K562 (cell line): ENCODE data around the gene HAT1. TPM values are rescaled to one million over a fixed set of nuclear protein-coding genes. Genes with fewer than 3 reads are reported as not detected.
A peak's percentile ranks its signal among the peaks of the same experiment; 100 is the strongest.

ENCODE experiments used
- ATAC-seq: fragments of 200-7000 bp; cut with Tn5 transposase; 3 replicates; pipeline ENCODE4 v1.9.1; 2020; ENCODE audit warnings: moderate library complexity
- BruUV-seq: library from RNA; stranded (reverse); fragments of 400-500 nt; replicated peaks from 2 replicates; lab custom pipeline; 2021; lab: Mats Ljungman, UMichigan
- CTCF ChIA-PET: fragments of 300-600 bp; formaldehyde crosslinking; extraction: SDS; loops from one replicate; lab custom pipeline; 2021; ENCODE audit warnings: low intra/inter-chr PET ratio; lab: Yijun Ruan, JAX
- POLR2A ChIA-PET: fragments of 300-600, 350-650 bp; sonication (Branson Sonifier 250); formaldehyde crosslinking; extraction: SDS; loops from one replicate; lab custom pipeline; 2021; ENCODE audit warnings: antibody characterized with exemption, inconsistent platforms; lab: Yijun Ruan, JAX
- DNase-seq, 4 experiments: peaks; one replicate each; pipeline versions ENCODE4 v3.0.0 to v3.0.0-alpha.2; 2011 to 2018; ENCODE audit warnings: low spot score in 3 of 4, mixed read lengths in 3 of 4; ENCODE audit errors: extremely low read depth in 1 of 4
- FAIRE-seq: peaks from 2 replicates; lab custom pipeline; 2011; peaks lifted over from hg19 to GRCh38; lab: Jason Lieb, UNC
- H2AFZ ChIP-seq: 2 replicates; pipeline ENCODE4 v1.6.0; 2011; ENCODE audit warnings: low read depth, low read length, control low read depth, inconsistent platforms
- H3K27ac ChIP-seq: fragments of 200-600 bp; 3 replicates; pipeline ENCODE4 v1.8.0; 2011; ENCODE audit warnings: low read depth, mild to moderate bottlenecking, control low read depth, inconsistent platforms, low read length, moderate library complexity, mixed read lengths; ENCODE audit errors: extremely low read depth
- H3K27me3 ChIP-seq, 2 experiments: fragments of 300-600 bp in 1 of 2; 2 replicates in 1 of 2; 3 replicates in 1 of 2; pipeline versions ENCODE4 v1.6.0 to v1.8.0; 2011; ENCODE audit warnings: inconsistent platforms in 2 of 2, low read length in 2 of 2, mild to moderate bottlenecking in 1 of 2, mixed read lengths in 1 of 2, moderate library complexity in 1 of 2; ENCODE audit not compliant: control insufficient read depth in 2 of 2, insufficient read depth in 2 of 2
- H3K36me3 ChIP-seq: fragments of 300-600 bp; 3 replicates; pipeline ENCODE4 v1.8.0; 2011; ENCODE audit warnings: mild to moderate bottlenecking, low read length, inconsistent platforms; ENCODE audit not compliant: control insufficient read depth, insufficient read depth
- H3K4me1 ChIP-seq, 2 experiments: fragments of 200-600 bp in 1 of 2; replicated peaks in 1 of 2; 2 replicates in 1 of 2; 3 replicates in 1 of 2; pipeline versions ENCODE4 v1.5.1 to v1.8.0; 2011; ENCODE audit warnings: inconsistent platforms in 2 of 2, low read length in 2 of 2, mild to moderate bottlenecking in 1 of 2, mixed read lengths in 1 of 2, moderate library complexity in 1 of 2; ENCODE audit not compliant: control insufficient read depth in 2 of 2, insufficient read depth in 2 of 2
- H3K4me2 ChIP-seq: 2 replicates; pipeline ENCODE4 v1.6.1; 2011; ENCODE audit warnings: low read length, control low read depth, inconsistent platforms, mixed read lengths; ENCODE audit not compliant: insufficient read depth
- H3K4me3 ChIP-seq: fragments of 200-600 bp; sonication (generic), shearing (Covaris generic); 2 replicates; pipeline ENCODE4 v1.5.1; 2016; ENCODE audit warnings: control low read depth, inconsistent platforms
- H3K79me2 ChIP-seq: fragments of 200-600 bp; 3 replicates; pipeline ENCODE4 v1.8.0; 2011; ENCODE audit warnings: low read length, inconsistent platforms; ENCODE audit not compliant: control insufficient read depth, insufficient read depth
- H3K9ac ChIP-seq, 2 experiments: 2 replicates each; pipeline versions ENCODE4 v1.6.0 to v1.6.1; 2011; ENCODE audit warnings: low read depth in 2 of 2, low read length in 2 of 2, control low read depth in 1 of 2, inconsistent platforms in 1 of 2, mild to moderate bottlenecking in 1 of 2, mixed read lengths in 1 of 2; ENCODE audit not compliant: insufficient read depth in 1 of 2
- H3K9me1 ChIP-seq: one replicate; pipeline ENCODE4 v1.6.0; 2011; ENCODE audit warnings: inconsistent platforms, mild to moderate bottlenecking, low read length, moderate library complexity; ENCODE audit not compliant: control insufficient read depth, insufficient read depth
- H3K9me3 ChIP-seq: replicated peaks from 2 replicates; pipeline ENCODE4 v1.5.1; 2011; ENCODE audit warnings: low read depth, low read length, inconsistent platforms; ENCODE audit not compliant: control insufficient read depth, insufficient read depth
- H4K20me1 ChIP-seq: replicated peaks from 2 replicates; pipeline ENCODE4 v1.6.1; 2011; ENCODE audit warnings: low read length, inconsistent platforms, mixed read lengths; ENCODE audit not compliant: control insufficient read depth, insufficient read depth
- ARID1B ChIP-seq: fragments of 450-650 bp; IDR thresholded peaks from 2 replicates; pipeline ENCODE4 v1.6.1; 2016; ENCODE audit warnings: antibody characterized with exemption, mild to moderate bottlenecking, inconsistent platforms
- CSDE1 ChIP-seq, 2 experiments: fragments of 450-650 bp; IDR thresholded peaks; 2 replicates each; pipeline ENCODE4 v1.6.1; 2016; ENCODE audit warnings: mild to moderate bottlenecking in 1 of 2
- DACH1 ChIP-seq: fragments of 450-650 bp; IDR thresholded peaks from 2 replicates; pipeline ENCODE4 v1.6.1; 2018; ENCODE audit not compliant: partially characterized antibody
- ESRRA ChIP-seq: fragments of 450-650 bp; IDR thresholded peaks from 2 replicates; pipeline ENCODE4 v1.6.1; 2014; ENCODE audit warnings: low read depth, mild to moderate bottlenecking, moderate library complexity, borderline replicate concordance
- FOXJ2 ChIP-seq: fragments of 200-800 bp; sonication (Bioruptor generic); IDR thresholded peaks from 2 replicates; pipeline ENCODE4 v1.6.1; 2016; ENCODE audit warnings: missing genetic modification characterization, missing compliant biosample characterization
- GATAD2B ChIP-seq: fragments of 450-650 bp; IDR thresholded peaks from 2 replicates; pipeline ENCODE4 v1.6.1; 2017; ENCODE audit warnings: mild to moderate bottlenecking, borderline replicate concordance
- KDM4B ChIP-seq, 2 experiments: fragments of 450-650 bp in 1 of 2; sonication (generic) in 1 of 2; IDR thresholded peaks; 2 replicates each; pipeline ENCODE4 v1.6.1; 2016 to 2017; ENCODE audit warnings: borderline replicate concordance in 2 of 2, antibody characterized with exemption in 1 of 2, low read depth in 1 of 2, mild to moderate bottlenecking in 1 of 2
- POLR2A ChIP-seq: fragments of 450-650 bp; conservative IDR thresholded peaks from 2 replicates; pipeline ENCODE4 v1.6.1; 2016
- RBFOX2 ChIP-seq: fragments of 200-400 bp; formaldehyde crosslinking; IDR thresholded peaks from 2 replicates; pipeline ENCODE4 v1.6.1; 2017; ENCODE audit warnings: low read depth, mild to moderate bottlenecking, low read length, moderate library complexity
- RFX1 ChIP-seq: fragments of 450-650 bp; IDR thresholded peaks from 2 replicates; pipeline ENCODE4 v1.6.1; 2016; ENCODE audit warnings: mild to moderate bottlenecking, moderate library complexity
- SETDB1 ChIP-seq: IDR thresholded peaks from one replicate; pipeline ENCODE4 v1.6.1; 2012; ENCODE audit warnings: low read length, control low read depth, inconsistent platforms
- SMARCA5 ChIP-seq: fragments of 450-650 bp; IDR thresholded peaks from 2 replicates; pipeline ENCODE4 v1.6.1; 2016
- TEAD2 ChIP-seq: fragments of 450-650 bp; IDR thresholded peaks from 2 replicates; pipeline ENCODE4 v1.6.1; 2016; ENCODE audit warnings: missing genetic modification characterization, control low read depth, missing compliant biosample characterization
- TEAD4 ChIP-seq, 2 experiments: sonication (generic) in 1 of 2; formaldehyde crosslinking in 1 of 2; IDR thresholded peaks; 2 replicates each; pipeline versions ENCODE4 v1.6.1 to v1.8.0; 2012 to 2022; ENCODE audit warnings: borderline replicate concordance in 1 of 2, inconsistent platforms in 1 of 2, low read length in 1 of 2, mild to moderate bottlenecking in 1 of 2, missing genetic modification reagents in 1 of 2
- ZBTB33 ChIP-seq: sonication (generic); formaldehyde crosslinking; IDR thresholded peaks from 2 replicates; pipeline ENCODE4 v1.8.1; 2023; ENCODE audit warnings: mild to moderate bottlenecking, missing genetic modification reagents
- ZNF592 ChIP-seq: fragments of 450-650 bp; IDR thresholded peaks from 2 replicates; pipeline ENCODE4 v1.6.1; 2017; ENCODE audit warnings: antibody characterized with exemption, mild to moderate bottlenecking
- WGBS: fragments of 100-300 bp; shearing (Covaris generic); methylation state at CpG from one replicate; pipeline ENCODE4 v1.1.6; 2016; ENCODE audit warnings: low coverage, mixed read lengths; ENCODE audit not compliant: insufficient coverage; ENCODE audit errors: missing lambda C conversion rate; 5-methylcytosine and 5-hydroxymethylcytosine counted together
- in situ Hi-C: fragments of 300-500 bp; cut with MboI; formaldehyde crosslinking; loops from 4 replicates; pipeline ENCODE4 v1.15.0; 2018; ENCODE audit warnings: inconsistent platforms, mixed read lengths
- intact Hi-C: fragments of 100-400 bp; cut with micrococcal nuclease; formaldehyde crosslinking; loops from 2 replicates; pipeline ENCODE4 v1.14.2; 2022
- polyA plus RNA-seq, 8 experiments: library from polyadenylated mRNA; depleted of rRNA in 4 of 8; stranded (reverse) in 5 of 8; unstranded in 3 of 8; fragments of >200 nt; fragmentation: Nextera tagmentation in 2 of 8; fragmentation: Illumina TruSeq in 1 of 8; extraction: Ambion mirVana in 2 of 8; extraction: Trizol in 1 of 8; gene quantifications; 2 replicates each; pipeline versions ENCODE4 v1.2.1 to v1.2.3, GENCODE V29; 2011 to 2014; ENCODE audit warnings: inconsistent platforms in 1 of 8, missing spikeins in 1 of 8
- total RNA-seq, 7 experiments: library from RNA; depleted of rRNA in 6 of 7; stranded (reverse); fragments of >200 nt in 6 of 7; fragmentation: Illumina TruSeq in 2 of 7; extraction: Trizol in 2 of 7; gene quantifications; 2 replicates each; pipeline versions ENCODE4 v1.2.1 to v1.2.3, GENCODE V29; 2011 to 2021; ENCODE audit warnings: low replicate concordance in 1 of 7

The HAT1 gene
- total and polyA plus RNA-seq, 9 of the 15 experiments (the other 6 are each of a cell fraction or from before 2014, with no cell fraction given) = 125 to 384 (median 244) TPM

DNA sequence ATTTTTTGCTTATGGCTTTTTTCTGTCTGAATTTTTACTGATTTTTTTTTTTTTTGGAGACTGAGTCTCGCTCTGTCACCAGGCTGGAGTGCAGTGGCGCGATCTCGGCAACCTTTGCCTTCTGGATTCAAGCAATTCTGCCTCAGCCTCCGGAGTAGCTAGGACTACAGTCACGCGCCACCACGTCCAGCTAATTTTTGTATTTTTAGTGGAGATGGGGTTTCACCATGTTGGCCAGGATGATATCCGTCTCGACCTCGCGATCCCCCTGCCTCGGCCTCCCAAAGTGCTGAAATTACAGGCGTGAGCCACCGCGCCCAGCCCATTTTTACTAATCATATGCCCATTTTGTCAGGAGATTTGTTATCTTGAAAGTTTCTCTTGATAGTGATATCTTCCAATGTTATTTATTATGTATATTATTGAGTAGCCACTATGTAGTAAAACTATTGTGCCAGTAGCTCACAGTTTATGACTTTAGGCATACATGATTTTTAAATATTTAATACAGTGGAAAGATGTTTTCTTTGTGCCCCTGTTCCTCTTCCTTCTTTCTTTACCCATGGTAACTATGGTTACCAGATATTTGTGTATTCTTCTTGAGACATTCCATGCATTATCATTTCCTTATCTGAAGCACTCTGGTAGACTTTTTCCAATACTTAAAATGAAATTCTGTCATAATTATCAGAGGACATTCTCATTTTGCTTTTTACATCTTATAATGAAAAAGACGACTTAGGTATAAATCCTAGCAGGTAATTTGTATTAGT, 2.1 kb downstream of the HAT1 start:
- 63% methylated on average over 17 of the region's 17 CpGs for WGBS
- TF ChIP-seq ZNF592 (peak; percentile 31; the same call in 1 of the 2 replicates), ZBTB33 (CRISPR knock-in tag) (peak; percentile 65), DACH1 (no peak), ESRRA (no peak), ARID1B (0 out of 2 replicates have a peak, but pooled peaks have one; percentile 11), GATAD2B (0 out of 2 replicates have a peak, but pooled peaks have one; percentile 32), SMARCA5 (0 out of 2 replicates have a peak, but pooled peaks have one; percentile 36), FOXJ2 (tag) (peak; percentile 92), SETDB1 (no peak), RBFOX2 (peak; percentile 62), KDM4B (IDR thresholded peaks at IDR 0.05; ENCODE audit: borderline replicate concordance in 2 of 2, low read depth in 1 of 2) (0 out of 4 replicates have a peak, but pooled peaks of 1 of the 2 experiments have one; percentile 54), CSDE1 (IDR thresholded peaks at IDR 0.05) (peak in 1 of 2 experiments; percentile 71; a peak in 2 of 4 replicates), POLR2A (peak; percentile 19; the same call in 1 of the 2 replicates), TEAD4 (IDR thresholded peaks at IDR 0.05; ENCODE audit: low read length) (peak; percentile 33; the same call in 1 of the 2 replicates), TEAD4 (CRISPR knock-in tag; IDR thresholded peaks at IDR 0.05; ENCODE audit: borderline replicate concordance) (no peak), RFX1 (peak; percentile 94), TEAD2 (tag) (0 out of 2 replicates have a peak, but pooled peaks have one; percentile 15)

More for the DNA sequence above, 2.1 kb downstream of the HAT1 start:
- FAIRE-seq (no peak), ATAC-seq (no peak), DNase-seq (no peak)
- Histone ChIP-seq H3K9me1 (no peaks in the 10 kb centered on the region), H3K4me3 (peak overlapping the region; percentile 68; the same call in 1 of the 2 replicates), H3K79me2 (peaks cover 69% of the 10 kb centered on the region), H3K4me2 (peak overlapping the region; percentile 100; the same call in 1 of the 2 replicates), H3K27ac (no peak overlapping the region; the same call in 2 of the 3 replicates), H3K36me3 (peaks cover 53% of the 10 kb centered on the region), H3K4me1 (peaks cover 13 to 14% of the 10 kb centered on the region in 2 experiments; a peak in 4 of 5 replicates), H3K9ac (peak overlapping the region; percentile 75 to 98), H2AFZ (no peak overlapping the region), H3K27me3 (no peaks in the 10 kb centered on the region), H4K20me1 (no peaks in the 10 kb centered on the region), H3K9me3 (no peaks in the 10 kb centered on the region)
- intact Hi-C loops = loop anchor here (5.0 to 10.0 kb wide), 5 partner anchors 47 to 200 kb away; partner anchors contain the start of gene DLX2
- CTCF ChIA-PET = no interaction called here
- no TSS peak for BruUV-seq
- POLR2A ChIA-PET = interaction anchor here (1.0 to 3.8 kb wide), 6 partner anchors 12 to 120 kb away, joined by 3 to 62 read pairs (median 5); partner anchors contain the start of gene SLC25A12
- in situ Hi-C loops = no loop called here
